ENCODE results near the gene VAMP1. TPM values are rescaled to one million over a fixed set of nuclear protein-coding genes. Genes with fewer than 3 reads are reported as not detected.

Gene VAMP1
- total and polyA plus RNA-seq, 10 of the 15 experiments (the other 5 are each of a cell fraction or from before 2014, with no cell fraction given) = 4.8 to 123 (median 27.5) TPM

- TF ChIP-seq CEBPZ (IDR thresholded peaks at IDR 0.05; ENCODE audit: low read depth, low read length) (no peak), CEBPB (IDR thresholded peaks at IDR 0.05; ENCODE audit: borderline replicate concordance in 1 of 2, low read depth in 2 of 2, low read length in 2 of 2) (no peak; a peak in 1 of 4 replicates), RAD21 (IDR thresholded peaks at IDR 0.05; ENCODE audit: insufficient read depth, low read depth, low read length) (no peak), CREB1 (IDR thresholded peaks at IDR 0.05; ENCODE audit: low read depth) (peak; percentile 69; the same call in 1 of the 2 replicates), MEF2A (IDR thresholded peaks at IDR 0.05; ENCODE audit: insufficient read depth, low read depth, low read length) (0 out of 2 replicates have a peak, but pooled peaks have one; percentile 5), ZSCAN29 (IDR thresholded peaks at IDR 0.05) (0 out of 2 replicates have a peak, but pooled peaks have one; percentile 14), IRF3 (IDR thresholded peaks at IDR 0.05) (peak; percentile 71; the same call in 1 of the 2 replicates)
Measured at GRCh38 chr12:6470375-6471163, at the start of gene VAMP1 (continued).
